ENCODE results near the gene ARFIP2.

DNA sequence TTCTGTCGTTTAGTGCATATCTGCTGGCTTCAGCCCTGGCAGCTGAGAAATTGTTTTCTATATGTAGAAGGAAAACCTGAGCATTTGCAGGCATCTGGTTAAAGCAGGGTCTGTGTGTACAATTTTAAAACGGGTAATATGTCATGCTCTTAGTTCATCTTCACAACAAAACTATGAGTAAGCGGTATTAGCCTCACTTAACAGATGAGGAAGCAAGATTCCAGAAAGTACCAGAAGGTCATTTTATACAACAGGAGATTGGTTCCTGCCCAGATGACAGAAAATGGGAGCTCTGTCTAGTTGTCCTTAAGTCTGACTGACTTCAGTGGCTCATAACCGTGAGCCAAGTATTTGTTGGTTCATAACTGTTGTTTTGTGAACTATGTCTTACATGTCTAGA, 1.3 kb upstream of the ARFIP2 start:
- no peak for TF ChIP-seq EZH2phosphoT487 (IDR thresholded peaks at IDR 0.05; ENCODE audit: low read depth)
- TF ChIP-seq, protein P1, sequence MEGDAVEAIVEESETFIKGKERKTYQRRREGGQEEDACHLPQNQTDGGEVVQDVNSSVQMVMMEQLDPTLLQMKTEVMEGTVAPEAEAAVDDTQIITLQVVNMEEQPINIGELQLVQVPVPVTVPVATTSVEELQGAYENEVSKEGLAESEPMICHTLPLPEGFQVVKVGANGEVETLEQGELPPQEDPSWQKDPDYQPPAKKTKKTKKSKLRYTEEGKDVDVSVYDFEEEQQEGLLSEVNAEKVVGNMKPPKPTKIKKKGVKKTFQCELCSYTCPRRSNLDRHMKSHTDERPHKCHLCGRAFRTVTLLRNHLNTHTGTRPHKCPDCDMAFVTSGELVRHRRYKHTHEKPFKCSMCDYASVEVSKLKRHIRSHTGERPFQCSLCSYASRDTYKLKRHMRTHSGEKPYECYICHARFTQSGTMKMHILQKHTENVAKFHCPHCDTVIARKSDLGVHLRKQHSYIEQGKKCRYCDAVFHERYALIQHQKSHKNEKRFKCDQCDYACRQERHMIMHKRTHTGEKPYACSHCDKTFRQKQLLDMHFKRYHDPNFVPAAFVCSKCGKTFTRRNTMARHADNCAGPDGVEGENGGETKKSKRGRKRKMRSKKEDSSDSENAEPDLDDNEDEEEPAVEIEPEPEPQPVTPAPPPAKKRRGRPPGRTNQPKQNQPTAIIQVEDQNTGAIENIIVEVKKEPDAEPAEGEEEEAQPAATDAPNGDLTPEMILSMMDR (IDR thresholded peaks at IDR 0.05; ENCODE audit: low read depth, low read length) = no peak
